Panc1 (cell line): ENCODE measurements around the gene AGPAT4.

Experiments
- POLR2AphosphoS5 ChIP-seq: IDR thresholded peaks from 2 replicates; pipeline ENCODE4 v1.6.1; 2012; ENCODE audit warnings: mild to moderate bottlenecking, low read depth, low read length, moderate library complexity
- REST ChIP-seq, 2 experiments: IDR thresholded peaks; 2 replicates each; pipeline ENCODE4 v1.6.1; 2011 to 2012; ENCODE audit warnings: low read depth in 2 of 2, control low read depth in 1 of 2, low read length in 1 of 2, mild to moderate bottlenecking in 1 of 2, moderate library complexity in 1 of 2; ENCODE audit not compliant: insufficient read depth in 1 of 2
- SIN3A ChIP-seq: IDR thresholded peaks from 2 replicates; pipeline ENCODE4 v1.6.1; 2012; ENCODE audit warnings: low read depth, mild to moderate bottlenecking, low read length, moderate library complexity, borderline replicate concordance; ENCODE audit not compliant: insufficient read depth
- TCF7L2 ChIP-seq: IDR thresholded peaks from 2 replicates; pipeline ENCODE4 v1.6.1; 2011; ENCODE audit warnings: mild to moderate bottlenecking, low read depth, low read length, inconsistent platforms
- TF ChIP-seq, protein P1 (sequence below): fragments of 450-650 bp; IDR thresholded peaks from 2 replicates; pipeline ENCODE4 v1.5.1; 2017; ENCODE audit warnings: mild to moderate bottlenecking

DNA sequence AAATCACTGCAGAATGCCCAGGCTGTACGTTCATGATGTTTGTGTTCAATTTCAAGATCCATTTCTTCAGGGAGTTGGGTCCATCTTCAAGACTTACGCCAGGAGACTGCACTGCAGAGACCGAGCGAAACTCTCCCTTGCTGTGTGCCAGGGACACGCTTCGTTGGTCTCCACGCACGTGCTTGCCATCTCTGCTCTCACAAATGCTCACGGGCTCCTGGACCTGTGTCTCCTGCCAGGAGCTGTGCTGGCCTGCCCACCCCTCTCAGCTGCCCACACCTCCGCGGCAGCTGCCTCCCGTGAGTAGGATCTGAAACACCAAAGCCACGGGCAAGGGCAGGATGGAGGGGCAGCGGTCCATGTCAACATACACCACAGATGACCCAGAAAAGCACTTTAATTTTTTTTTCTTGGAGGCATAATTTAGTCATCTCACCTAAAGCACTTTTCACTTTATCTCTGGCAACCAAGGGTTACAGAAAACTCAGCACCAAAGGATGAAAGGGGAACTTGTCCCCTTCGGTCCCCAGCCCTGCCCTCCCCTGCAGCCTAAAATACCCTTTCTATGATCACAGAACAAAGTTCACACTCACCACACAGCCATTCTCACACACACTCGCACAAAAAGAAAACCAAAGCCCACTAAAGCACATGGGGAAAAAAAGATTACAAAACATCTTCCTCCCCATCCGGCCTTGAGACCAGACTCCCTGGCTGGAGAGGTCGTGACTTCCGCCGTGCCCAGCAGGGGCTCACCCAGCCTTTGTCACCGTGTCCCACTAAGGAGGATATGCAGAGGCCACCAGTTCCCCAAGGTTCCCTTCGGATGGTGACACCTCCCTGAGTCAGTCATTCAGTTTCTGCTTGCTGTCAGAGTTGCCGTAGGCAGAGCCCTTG, 137.9 kb downstream of the AGPAT4 start:
- TF ChIP-seq, protein P1, sequence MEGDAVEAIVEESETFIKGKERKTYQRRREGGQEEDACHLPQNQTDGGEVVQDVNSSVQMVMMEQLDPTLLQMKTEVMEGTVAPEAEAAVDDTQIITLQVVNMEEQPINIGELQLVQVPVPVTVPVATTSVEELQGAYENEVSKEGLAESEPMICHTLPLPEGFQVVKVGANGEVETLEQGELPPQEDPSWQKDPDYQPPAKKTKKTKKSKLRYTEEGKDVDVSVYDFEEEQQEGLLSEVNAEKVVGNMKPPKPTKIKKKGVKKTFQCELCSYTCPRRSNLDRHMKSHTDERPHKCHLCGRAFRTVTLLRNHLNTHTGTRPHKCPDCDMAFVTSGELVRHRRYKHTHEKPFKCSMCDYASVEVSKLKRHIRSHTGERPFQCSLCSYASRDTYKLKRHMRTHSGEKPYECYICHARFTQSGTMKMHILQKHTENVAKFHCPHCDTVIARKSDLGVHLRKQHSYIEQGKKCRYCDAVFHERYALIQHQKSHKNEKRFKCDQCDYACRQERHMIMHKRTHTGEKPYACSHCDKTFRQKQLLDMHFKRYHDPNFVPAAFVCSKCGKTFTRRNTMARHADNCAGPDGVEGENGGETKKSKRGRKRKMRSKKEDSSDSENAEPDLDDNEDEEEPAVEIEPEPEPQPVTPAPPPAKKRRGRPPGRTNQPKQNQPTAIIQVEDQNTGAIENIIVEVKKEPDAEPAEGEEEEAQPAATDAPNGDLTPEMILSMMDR: no peak
- TF ChIP-seq REST (IDR thresholded peaks at IDR 0.05; ENCODE audit: insufficient read depth in 1 of 2, low read depth in 2 of 2, low read length in 1 of 2): no peak
- TF ChIP-seq SIN3A: no peak
- no peak for TF ChIP-seq POLR2AphosphoS5
- TF ChIP-seq TCF7L2: no peak
